Measurements from ENCODE around the gene GMIP.
A peak's percentile ranks its signal among the peaks of the same experiment; 100 is the strongest.
"Not testable (repeated sequence)": the region's sequence is repeated elsewhere in the genome, so short reads cannot be mapped to it uniquely, and the experiment has no call there.

Gene GMIP

DNA sequence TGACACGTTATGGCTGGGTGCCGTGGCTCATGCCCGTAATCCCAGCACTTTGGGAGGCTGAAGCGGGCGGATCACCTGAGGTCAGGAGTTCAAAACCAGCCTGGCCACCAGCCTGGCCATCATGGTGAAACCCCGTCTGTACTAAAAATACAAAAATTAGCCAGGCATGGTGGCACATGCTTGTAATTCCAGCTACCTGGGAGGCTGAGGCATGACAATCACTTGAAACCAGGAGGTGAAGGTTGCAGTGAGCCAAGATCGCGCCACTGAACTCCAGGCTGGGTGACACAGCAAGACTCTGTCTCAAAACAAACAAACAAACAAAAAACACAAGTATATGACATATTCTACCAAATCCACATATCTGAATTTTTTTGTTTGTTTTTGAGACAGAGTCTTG lies 36.8 kb downstream of the GMIP start:
- not testable (repeated sequence) for DNase-seq (ENCODE audit: low read depth)

DNA sequence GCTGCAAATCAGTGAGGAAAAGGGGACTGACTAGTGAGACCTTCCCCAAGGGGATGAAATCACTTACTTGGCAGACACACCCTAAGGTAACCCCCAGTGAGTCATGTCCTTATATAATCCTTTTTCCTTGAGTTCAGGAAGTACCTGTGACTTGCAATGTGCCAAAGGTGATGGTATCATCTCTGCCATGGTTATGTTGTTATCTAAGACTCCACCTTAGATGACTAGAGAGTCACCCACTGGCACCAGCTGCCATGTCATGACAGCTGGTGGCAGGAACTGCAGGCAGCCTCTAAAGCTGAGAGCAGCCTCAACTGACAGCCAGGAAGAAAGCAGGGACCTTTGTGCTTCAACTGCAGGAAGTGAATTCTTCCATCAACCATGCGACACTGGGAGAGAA lies 37.4 kb downstream of the GMIP start:
- no peak for DNase-seq (ENCODE audit: low read depth)

DNA sequence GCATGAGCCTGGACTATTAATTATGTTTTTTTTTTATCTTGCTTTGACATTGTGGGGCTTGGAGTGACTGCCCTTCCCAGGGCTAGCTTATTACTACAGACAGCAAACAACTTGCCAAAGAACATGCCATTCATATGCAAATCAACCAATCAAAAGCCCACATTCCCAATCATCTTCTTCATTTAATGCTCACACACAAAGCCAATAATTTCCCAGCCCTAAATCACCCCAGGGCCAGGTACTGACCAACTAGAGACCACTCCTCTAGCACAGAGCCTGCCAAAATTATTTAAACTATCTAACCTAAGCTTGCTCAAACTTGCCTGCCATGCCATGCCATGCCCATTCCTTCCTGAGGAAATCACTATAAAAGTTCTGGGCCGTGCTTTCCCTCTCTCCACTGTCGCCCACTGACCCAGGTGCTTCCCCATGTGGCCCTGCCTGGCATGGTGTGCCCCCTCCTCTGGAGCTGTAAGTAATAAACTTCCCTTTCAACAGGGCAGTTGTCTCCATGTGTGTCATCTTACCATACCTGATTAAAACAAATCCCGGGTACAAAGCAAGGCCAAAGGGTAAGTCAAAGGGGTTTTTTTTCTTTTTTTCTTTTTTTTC lies 40.6 kb downstream of the GMIP start:
- no peak for DNase-seq (ENCODE audit: low read depth)

DNA sequence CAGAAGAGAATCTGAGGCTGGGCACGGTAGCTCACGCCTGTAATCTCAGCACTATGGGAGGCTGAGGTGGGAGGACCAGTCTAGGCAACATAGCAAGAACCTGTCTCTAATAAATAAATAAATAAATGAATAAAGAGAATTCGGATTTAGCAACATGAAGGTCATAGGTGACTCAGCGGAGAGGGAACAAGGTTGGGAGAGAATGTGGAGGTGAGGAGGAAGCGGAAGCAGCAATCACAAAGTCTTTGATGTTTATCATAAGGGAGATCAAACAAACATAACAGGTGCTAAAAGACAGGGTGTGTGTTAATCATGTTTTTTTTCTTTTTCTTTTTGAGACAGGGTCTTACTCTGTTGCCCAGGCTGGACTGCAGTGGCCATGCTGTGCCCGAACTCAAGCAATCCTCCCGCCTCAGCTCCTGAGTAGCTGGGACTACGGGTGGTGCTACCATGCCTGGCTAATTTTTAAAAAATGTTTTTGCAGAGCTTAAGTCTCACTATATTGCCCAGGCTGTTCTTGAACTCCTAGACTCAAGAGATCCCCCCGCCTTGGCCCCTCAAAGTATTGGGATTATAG lies 41.2 kb downstream of the GMIP start:
- no peak for DNase-seq (ENCODE audit: low read depth)

DNA sequence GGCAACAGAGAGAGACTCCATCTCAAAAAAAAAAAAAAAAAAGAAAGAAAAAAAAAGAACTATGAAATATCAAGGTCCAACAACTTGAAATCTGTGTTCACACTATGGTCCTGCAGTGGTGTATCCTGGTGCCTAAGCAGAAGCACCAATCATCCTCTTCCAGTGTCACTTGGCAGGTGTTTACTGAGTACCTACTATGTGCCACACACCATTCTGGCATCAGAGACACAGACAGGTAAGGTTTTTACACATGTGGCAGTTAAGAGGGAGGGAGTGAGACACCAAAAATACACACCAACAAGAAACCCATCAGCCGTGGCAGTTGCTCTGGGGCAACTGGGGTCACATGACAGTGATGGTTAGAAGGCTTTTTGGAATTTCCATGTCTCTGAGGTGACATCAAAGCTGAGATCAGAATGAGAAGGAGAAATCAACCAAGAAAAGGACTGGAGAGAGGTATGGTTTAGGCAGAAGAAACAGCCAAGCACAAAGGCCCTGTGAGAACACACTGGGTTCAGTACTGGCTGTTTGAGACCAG lies 42.6 kb downstream of the GMIP start:
- DNase-seq (ENCODE audit: low read depth) = no peak

DNA sequence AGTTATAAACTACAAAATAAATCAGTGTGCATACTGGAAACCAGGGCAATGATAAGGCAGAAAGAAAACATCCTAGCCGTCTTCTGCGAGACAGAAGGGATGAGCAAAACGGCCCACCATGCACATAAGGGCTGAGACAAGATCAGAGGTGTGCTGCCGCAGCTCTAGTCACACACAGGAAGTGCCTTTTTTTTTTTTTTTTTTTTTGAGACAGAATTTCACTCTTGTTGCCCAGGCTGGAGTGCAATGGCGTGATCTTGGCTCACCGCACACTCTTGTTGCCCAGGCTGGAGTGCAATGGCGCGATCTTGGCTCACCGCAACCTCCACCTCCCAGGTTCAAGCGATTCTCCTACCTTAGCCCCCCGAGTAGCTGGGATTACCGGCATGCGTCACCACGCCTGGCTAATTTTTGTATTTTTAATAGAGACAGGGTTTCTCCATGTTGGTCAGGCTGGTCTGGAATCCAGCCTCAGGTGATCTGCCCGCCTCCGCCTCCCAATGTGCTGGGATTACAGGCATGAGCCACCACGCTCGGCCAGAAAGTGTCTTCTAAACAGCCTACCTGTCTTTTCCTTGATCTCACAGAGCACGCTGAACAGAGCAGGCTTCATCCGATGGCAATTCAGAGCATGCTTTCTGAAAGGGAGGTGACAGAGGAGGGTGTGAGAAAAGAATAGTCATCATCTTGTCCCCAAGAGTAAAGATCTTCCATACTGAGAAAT lies 44.6 kb downstream of the GMIP start:
- not testable (repeated sequence) for DNase-seq (ENCODE audit: low read depth)

DNA sequence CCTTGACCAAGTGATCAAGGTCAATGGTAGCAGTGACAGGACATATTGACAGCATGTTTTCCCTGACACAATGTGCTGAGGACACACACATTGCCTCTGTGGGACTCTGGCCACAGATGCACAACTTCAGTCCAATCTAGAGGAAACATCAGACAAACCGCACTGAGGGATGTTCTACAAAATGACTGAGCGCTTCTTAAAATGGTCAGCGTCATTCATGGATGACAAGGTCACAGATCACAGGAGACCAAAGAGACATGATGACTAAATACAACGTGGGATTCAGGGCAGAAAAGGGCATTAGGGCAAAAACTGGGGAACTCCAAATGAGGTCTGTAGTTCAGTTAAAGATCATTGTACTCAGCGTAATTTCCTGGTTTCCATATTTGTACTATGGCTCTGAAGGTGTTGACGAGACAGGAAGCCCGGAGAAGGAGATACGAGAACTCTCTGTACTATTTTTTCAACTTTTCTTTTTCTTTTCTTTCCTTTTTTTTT lies 45.6 kb downstream of the GMIP start:
- DNase-seq (ENCODE audit: low read depth) = no peak

DNA sequence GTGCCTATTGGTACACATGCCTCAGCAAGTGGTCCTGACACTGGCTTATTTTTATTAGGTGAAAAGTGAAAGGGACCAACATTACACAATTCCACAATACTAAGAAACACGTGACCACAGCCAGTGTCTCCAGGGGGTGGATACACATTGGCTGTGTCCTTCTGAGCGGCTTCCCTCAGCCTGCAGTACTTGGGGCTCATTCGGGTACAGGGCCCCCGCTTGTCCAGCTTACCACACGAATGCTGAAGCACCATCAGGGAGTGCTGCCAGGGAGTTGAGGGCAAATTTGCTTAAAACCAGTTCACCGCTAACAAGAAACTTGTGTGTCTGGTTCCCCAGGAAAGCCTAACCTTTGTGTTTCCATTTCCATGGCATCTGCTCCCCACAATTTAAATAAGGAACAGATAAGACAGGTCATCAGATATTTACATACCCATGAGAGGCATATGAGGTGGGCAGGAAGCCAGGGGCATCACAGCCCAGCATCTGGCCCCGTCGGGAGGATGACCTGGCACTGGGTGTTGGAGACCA lies 48.2 kb downstream of the GMIP start:
- DNase-seq (ENCODE audit: low read depth) = no peak

DNA sequence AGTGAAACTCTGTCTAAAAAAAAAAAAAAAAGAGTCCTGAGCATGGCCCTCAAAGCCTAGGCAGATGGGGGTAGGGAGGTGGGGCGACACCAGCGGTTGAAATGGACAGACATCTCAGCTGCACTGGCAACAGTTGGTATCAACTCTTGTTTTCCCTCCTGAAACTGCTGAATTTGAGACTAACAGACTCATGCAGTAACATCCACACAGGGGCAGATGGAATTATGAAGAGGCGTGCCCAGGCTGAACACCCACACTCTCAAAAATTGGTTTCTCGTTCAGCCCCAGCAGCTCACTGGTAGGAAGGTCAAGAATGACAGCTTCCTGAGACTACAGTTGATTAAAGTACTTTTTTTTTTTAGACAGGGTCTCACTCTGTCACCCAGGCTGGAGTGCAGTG lies 49.1 kb downstream of the GMIP start:
- no peak for DNase-seq (ENCODE audit: low read depth)

DNA sequence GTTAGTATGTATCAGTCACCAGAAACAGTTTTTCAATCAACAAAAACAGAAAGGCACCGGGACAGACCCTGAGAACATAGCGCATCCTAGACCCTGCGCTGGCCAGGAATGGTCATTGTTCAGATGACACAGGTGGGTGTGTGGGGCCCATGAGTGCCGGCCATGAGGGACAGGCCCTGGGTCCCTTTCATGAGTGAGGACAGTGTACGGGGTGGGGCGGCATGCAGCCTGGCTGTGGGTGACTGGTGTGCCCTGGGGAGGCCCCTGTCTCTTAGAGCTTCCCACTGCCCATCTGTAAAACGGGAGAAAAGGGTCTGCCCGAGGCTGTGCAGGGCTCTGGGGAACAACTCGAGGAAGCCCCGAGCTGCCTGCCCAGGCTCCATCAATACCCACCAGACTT lies 50.8 kb downstream of the GMIP start:
- DNase-seq (ENCODE audit: low read depth) = no peak

DNA sequence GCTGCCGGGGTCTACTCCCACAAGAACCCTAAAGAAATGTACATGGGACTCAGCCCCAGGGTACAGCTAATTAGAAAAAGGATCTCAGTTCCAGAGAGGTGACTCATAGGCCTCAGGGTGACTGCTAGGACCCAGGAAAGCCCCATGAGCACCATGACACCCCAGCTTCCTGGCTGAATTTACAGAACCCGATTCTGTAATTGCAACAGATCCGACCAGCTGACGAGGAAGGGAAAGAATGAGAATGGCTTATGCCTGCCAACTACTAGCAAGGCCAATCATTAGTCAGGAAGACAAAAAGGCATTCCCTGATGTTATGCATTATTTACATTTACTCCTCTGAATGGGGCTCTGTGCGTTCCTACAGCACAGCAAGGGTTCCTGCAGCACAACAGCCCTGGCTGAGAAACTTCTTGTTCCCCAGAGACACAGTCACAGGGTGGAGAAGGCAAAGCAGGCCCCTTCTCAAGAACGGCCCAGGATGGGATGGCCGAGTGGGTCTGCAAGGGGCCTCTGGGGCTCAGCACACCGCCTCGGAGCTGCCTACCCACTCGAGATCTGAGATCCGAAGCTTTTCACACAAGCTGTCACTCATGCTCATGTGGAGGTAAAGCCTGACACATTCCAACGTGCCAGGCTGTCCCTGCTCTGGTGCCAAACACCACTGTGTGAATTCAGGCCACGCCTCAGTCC lies 52.2 kb downstream of the GMIP start:
- peak; percentile 92 for DNase-seq (ENCODE audit: low read depth)

DNA sequence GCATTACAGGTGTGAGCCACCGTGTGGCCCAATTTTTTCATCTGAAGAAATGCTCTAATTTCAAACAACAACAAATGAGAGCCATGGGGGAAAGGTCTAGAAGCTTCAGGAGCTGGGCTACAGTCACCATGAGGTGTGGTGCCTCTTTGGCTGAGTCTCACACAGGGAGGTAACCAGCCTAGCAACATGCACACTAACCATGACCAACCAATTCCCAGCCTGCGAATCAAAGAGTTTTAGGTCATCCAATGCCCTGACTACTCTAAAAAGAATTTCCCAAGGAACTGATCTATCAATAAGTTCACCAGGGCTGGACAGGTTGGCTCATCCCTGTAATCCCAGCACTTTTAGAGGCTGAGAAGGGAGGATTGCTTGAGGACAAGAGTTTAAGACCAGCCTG lies 54.9 kb downstream of the GMIP start:
- no peak for DNase-seq (ENCODE audit: low read depth)

DNA sequence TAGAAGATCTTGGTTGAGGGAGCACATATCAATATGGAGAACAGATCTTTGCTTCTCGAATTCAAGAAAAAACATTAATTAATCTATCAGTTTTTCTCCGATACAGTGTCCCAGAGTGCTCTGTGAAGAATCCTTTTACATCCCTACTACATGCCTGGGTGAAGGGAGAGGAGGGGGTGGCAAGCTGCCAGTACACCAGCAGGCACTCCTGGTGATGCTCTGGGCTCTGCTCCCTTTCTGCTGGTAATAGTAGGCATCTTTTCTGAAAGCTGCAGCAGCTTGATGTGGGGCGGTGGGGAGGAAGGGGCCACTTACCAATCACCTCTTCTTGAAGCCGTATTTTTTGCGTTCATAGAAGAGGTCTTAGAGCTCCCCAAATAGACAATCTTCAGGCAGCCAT lies 55.7 kb downstream of the GMIP start:
- no peak for DNase-seq (ENCODE audit: low read depth)

DNA sequence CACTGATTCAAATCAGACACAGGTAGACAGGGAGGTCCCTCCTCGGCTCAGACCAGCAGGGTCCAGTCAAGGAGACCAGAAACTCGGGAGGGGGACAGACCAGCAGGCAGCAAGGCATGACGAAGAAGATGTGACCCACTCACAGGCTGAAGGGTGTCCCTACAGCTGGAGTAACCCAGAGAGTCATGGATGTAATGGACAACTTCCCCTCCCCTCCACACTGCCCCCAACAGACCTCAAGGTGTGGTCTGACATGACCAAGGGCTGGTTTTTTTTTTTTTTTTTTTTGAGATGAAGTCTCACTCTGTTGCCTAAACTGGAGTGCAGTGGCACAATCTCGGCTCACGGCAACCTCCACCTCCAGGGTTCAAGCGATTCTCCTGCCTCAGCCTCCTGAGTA lies 59.1 kb downstream of the GMIP start:
- no peak for DNase-seq (ENCODE audit: low read depth)

DNA sequence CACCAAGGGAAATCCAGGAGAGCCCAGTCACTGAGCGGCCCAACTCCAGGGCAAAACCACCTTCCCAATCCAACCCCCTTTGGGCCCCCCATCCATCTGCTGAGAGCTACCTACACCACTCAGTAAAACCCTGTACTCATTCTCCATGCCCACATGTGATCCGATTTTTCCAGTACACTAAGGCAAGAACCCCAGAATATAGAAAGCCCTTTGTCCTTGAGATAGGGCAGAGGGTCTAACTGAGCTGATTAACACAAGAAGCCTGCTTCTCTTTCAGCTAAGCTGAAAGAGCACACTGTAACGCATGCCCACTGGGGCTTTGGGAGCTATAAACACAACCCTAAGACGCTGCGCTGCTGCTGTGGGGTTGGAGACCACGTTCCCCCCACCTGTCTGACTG lies 61.0 kb downstream of the GMIP start:
- DNase-seq (ENCODE audit: low read depth) = no peak

DNA sequence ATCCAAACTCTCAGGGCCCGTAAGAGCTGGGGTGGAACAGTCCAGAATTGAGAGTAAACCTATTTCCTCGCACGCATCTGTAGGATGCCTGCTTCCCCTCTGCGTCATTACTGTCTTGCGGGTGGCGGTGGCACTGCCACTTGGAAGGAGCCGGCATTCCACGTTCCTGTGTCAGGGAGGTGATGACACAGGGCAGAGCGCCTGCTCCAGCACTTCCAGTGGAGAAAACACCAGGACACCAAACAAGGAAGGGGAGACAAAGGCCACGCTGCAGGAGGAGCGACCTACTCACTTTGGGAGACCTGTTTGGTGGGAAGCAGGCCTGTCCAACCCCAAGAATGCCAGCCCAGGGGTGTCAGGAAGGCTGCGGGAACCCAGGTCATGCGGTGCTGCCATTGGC lies 62.1 kb downstream of the GMIP start:
- no peak for DNase-seq (ENCODE audit: low read depth)

DNA sequence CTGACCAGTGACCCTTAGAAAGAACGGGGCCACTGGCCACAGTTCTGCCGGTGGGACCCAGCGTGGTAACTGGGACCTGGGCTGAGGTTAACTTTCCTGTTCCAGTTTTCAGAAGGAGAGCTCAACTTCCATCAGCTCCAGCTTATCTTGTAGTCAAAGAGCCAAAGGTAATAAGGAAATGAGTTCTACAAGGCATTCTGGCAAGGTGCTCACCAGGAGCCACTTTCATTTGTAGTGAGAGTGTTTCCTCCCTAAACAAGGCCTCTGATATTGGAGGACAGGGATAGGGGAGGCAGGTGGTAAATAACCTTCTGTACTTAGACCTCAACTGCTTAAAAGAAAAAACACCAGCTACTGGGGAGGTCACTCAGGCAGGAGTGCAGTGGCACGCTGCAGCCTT lies 63.0 kb downstream of the GMIP start:
- no peak for DNase-seq (ENCODE audit: low read depth)

DNA sequence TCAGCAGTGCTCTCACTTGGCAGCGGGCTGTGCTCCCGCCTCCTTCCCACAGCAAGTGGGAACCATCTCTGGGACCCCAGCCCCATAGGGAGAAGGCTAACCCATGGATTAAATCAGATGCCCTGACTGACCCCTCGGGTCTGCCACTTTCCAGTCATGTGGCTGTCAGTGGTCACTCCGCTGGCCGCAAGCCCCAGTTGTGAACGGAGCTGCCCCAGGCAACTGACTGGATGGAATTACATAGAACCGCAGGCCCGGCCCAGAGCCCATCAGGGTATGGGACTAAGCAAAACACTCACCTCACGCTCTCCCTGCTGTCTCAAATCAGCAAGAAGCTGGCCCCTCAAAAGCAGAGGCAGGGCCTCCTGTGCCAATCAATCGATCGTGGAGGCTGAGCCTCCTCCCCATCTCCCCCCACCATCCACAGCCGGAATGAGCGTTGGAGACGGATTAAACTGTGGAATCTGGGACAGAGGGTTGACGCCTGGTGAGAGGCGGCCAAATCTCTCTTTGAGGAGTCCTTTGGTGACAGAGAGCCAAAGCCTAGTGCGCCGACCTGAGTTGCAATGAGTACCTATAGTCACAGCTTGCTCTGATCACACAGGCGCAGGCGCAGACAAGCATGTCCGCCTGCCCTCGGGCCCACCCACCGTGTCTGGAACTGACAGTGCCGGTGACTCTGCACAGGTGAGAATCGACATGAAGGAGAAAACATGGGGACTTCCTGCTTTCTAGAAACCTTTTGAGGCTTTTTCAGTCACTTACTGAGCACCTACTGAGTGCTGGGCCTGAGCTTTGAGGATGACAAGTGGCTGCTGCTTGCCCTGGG lies 63.7 kb downstream of the GMIP start:
- no peak for DNase-seq (ENCODE audit: low read depth)
